ENCODE measurements around the gene DNAI2. TPM values are rescaled to one million over a fixed set of nuclear protein-coding genes. Genes with fewer than 3 reads are reported as not detected.

Gene DNAI2
- total RNA-seq, 1 experiment from 2014 or later: not detected

- RAD21 ChIA-PET (ENCODE audit: low non-redundant PET in 1 of 2, low total read pairs in 2 of 2, uncharacterized antibody in 2 of 2, unreplicated experiment in 2 of 2): no interaction called here
- Histone ChIP-seq H3K9ac (ENCODE audit: low read length) (no peak overlapping the region), H2AFZ (ENCODE audit: low read depth, low read length, poor library complexity, severe bottlenecking) (no peak overlapping the region), H3K36me3 (ENCODE audit: control insufficient read depth in 1 of 2, insufficient read depth in 2 of 2, low read length in 2 of 2) (no peaks in the 10 kb centered on the region), H3K79me2 (ENCODE audit: insufficient read depth, low read length) (no peaks in the 10 kb centered on the region), H3K27me3 (ENCODE audit: insufficient read depth, low read length) (no peaks in the 10 kb centered on the region; the same call in 1 of the 2 replicates), H3K4me2 (ENCODE audit: low read length) (no peak overlapping the region), H3K9me3 (ENCODE audit: control insufficient read depth in 1 of 2, insufficient read depth in 1 of 2, low read depth in 1 of 2, low read length in 2 of 2) (no peaks in the 10 kb centered on the region), H3K27ac (ENCODE audit: low read depth, low read length) (no peak overlapping the region), H3K4me3 (replicated peaks in 1 of 2; ENCODE audit: low read depth in 1 of 2, low read length in 2 of 2) (no peak overlapping the region), H4K20me1 (ENCODE audit: insufficient read depth) (no peaks in the 10 kb centered on the region), H3K4me1 (ENCODE audit: control insufficient read depth in 1 of 2, insufficient read depth in 2 of 2, low read length in 2 of 2) (no peaks in the 10 kb centered on the region), H3K9me2 (ENCODE audit: insufficient read depth) (no peaks in the 10 kb centered on the region)
- no TSS peak for BruUV-seq (replicated peaks)
- no peak for ATAC-seq
- intact Hi-C loops (cut with micrococcal nuclease): no loop called here
- POLR2A ChIA-PET: no interaction called here
- DNase-seq (ENCODE audit: low read depth, low spot score): no peak
- CTCF ChIA-PET: no interaction called here
- TF ChIP-seq SIN3A (IDR thresholded peaks at IDR 0.05; ENCODE audit: low read depth): no peak
- TF ChIP-seq SRF (IDR thresholded peaks at IDR 0.05; ENCODE audit: low read depth): no peak
- TF ChIP-seq YY1 (IDR thresholded peaks at IDR 0.05; ENCODE audit: extremely low read depth, insufficient replicate concordance, low read depth, low read length): no peak
- TF ChIP-seq CEBPB (IDR thresholded peaks at IDR 0.05; ENCODE audit: low read depth): no peak
- TF ChIP-seq REST (IDR thresholded peaks at IDR 0.05; ENCODE audit: low read depth): no peak
- no peak for TF ChIP-seq ZNF274 (IDR thresholded peaks at IDR 0.05; ENCODE audit: low read depth, low read length)
- no peak for TF ChIP-seq EZH2 (IDR thresholded peaks at IDR 0.05)
- TF ChIP-seq MAX (IDR thresholded peaks at IDR 0.05): no peak
- TF ChIP-seq RAD21 (IDR thresholded peaks at IDR 0.05; ENCODE audit: low read depth): no peak
- no peak for TF ChIP-seq CTCF (IDR thresholded peaks at IDR 0.05 in 2 of 3, conservative IDR thresholded peaks at IDR 0.05 in 1 of 3; ENCODE audit: borderline replicate concordance in 1 of 3, insufficient read depth in 1 of 3, low read depth in 2 of 3, low read length in 2 of 3)
- TF ChIP-seq TCF7L2 (IDR thresholded peaks at IDR 0.05; ENCODE audit: borderline replicate concordance, extremely low read depth, insufficient read depth, insufficient read length): no peak
- TF ChIP-seq POLR2A (IDR thresholded peaks at IDR 0.05; ENCODE audit: borderline replicate concordance, extremely low read depth, insufficient read depth, insufficient read length): no peak
- no peak for TF ChIP-seq CBX3 (IDR thresholded peaks at IDR 0.05; ENCODE audit: low read depth)
- TF ChIP-seq SP1 (IDR thresholded peaks at IDR 0.05; ENCODE audit: low read depth): no peak
- no peak for TF ChIP-seq ELF1 (IDR thresholded peaks at IDR 0.05; ENCODE audit: borderline replicate concordance, low read depth)
- no peak for TF ChIP-seq ATF3 (IDR thresholded peaks at IDR 0.05)
- TF ChIP-seq FOSL1 (IDR thresholded peaks at IDR 0.05; ENCODE audit: low read depth): no peak
- no peak for TF ChIP-seq EZH2phosphoT487 (IDR thresholded peaks at IDR 0.05; ENCODE audit: borderline replicate concordance)
- no peak for TF ChIP-seq POLR2AphosphoS5 (IDR thresholded peaks at IDR 0.05; ENCODE audit: low read depth, low read length)
- no peak for TF ChIP-seq ZFX (IDR thresholded peaks at IDR 0.05)
Observed at GRCh38 chr17:74336307-74336706, 62.3 kb downstream of the DNAI2 start.

Measured in HCT116 (cell line).